ENCODE results near the gene UROC1. TPM values are rescaled to one million over a fixed set of nuclear protein-coding genes. Genes with fewer than 3 reads are reported as not detected.

UROC1 gene
- total RNA-seq, 4 donors from 2014 or later, result not detected

DNA sequence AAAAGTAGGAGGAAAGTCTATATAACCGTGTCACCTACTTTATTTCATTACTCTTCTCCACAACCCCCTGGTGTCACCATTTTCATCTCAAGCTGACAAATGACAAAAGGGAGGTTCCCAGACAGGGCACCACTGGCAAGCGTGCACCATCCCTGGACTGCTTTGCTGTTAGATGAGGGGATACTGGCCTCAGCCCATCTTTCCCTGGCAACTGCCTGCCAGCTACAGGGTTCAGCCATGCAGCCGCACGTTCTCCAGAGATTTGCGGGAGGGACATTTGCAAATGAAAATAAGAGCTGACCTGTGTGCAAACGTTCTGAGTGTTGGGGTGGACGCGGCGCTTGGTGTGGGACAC is 660 bp downstream of the UROC1 start:
- Histone ChIP-seq H3K4me3 (no peak overlapping the region), H3K4me1 (peaks cover 0 to 4% (median 0%) of the 10 kb centered on the region in 4 donors), H3K27me3 (no peaks in the 10 kb centered on the region), H3K36me3 (no peaks in the 10 kb centered on the region), H3K9me3 (no peaks in the 10 kb centered on the region), H3K27ac (no peak overlapping the region)
- DNase-seq (ENCODE audit: low spot score in 2 of 2), result no peak
- WGBS, 2 donors, result 74 to 84% methylated on average over 9 of the region's 9 CpGs
- TF ChIP-seq POLR2A (IDR thresholded peaks at IDR 0.05) (no peak), EP300 (IDR thresholded peaks at IDR 0.05) (no peak)
- TF ChIP-seq, protein P1, sequence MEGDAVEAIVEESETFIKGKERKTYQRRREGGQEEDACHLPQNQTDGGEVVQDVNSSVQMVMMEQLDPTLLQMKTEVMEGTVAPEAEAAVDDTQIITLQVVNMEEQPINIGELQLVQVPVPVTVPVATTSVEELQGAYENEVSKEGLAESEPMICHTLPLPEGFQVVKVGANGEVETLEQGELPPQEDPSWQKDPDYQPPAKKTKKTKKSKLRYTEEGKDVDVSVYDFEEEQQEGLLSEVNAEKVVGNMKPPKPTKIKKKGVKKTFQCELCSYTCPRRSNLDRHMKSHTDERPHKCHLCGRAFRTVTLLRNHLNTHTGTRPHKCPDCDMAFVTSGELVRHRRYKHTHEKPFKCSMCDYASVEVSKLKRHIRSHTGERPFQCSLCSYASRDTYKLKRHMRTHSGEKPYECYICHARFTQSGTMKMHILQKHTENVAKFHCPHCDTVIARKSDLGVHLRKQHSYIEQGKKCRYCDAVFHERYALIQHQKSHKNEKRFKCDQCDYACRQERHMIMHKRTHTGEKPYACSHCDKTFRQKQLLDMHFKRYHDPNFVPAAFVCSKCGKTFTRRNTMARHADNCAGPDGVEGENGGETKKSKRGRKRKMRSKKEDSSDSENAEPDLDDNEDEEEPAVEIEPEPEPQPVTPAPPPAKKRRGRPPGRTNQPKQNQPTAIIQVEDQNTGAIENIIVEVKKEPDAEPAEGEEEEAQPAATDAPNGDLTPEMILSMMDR (IDR thresholded peaks at IDR 0.05), result no peak

- WGBS, 2 donors, result 81 to 86% methylated on average over 2 to 3 of the region's 6 CpGs
- no peak for TF ChIP-seq EP300 (IDR thresholded peaks at IDR 0.05)
- TF ChIP-seq, protein P1 (IDR thresholded peaks at IDR 0.05), result no peak
- TF ChIP-seq POLR2A (IDR thresholded peaks at IDR 0.05), result no peak
- H3K9me3 ChIP-seq, result no peaks in the 10 kb centered on the region
- no peak overlapping the region for H3K27ac ChIP-seq
- no peak overlapping the region for H3K4me3 ChIP-seq
- H3K4me1 ChIP-seq, result peaks cover 0 to 5% (median 0%) of the 10 kb centered on the region in 4 donors
- no peak for DNase-seq (ENCODE audit: low spot score in 2 of 2)
- H3K27me3 ChIP-seq, result no peaks in the 10 kb centered on the region
- no peaks in the 10 kb centered on the region for H3K36me3 ChIP-seq
Observed at GRCh38 chr3:126516152-126516935, 1.2 kb downstream of the UROC1 start.

DNA sequence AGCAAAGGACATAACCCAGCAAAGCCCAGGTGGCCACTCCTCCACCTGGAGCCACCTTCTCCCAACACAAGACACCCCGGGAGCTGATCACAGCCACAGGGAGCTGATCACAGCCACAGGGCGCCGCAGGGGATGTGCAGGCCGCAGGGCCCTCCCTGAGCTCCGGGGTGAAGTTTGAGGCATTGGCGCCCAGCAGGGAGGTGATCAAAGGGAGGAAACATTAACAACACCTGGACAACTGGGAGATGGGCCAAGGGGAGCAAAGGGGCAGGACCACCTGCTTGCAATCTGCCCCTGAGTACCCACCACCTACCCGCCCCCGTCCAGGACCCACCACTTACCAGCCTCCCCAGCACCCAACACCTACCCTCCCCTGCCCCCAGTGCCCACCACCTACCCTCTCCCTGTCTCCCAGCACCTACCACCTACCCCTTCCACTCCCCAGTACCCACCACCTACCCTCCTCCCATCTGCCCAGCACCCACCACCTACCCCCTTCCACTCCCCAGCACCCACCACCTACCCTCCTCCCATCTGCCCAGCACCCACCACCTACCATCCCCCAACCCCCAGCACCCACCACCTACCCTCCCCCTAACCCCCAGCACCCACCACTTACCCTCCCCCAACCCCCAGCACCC is 2.4 kb downstream of the UROC1 start:
- WGBS, 2 donors, result 86 to 93% methylated on average over 2 to 7 of the region's 8 CpGs
- DNase-seq (ENCODE audit: low spot score in 2 of 2), result no peak

DNA sequence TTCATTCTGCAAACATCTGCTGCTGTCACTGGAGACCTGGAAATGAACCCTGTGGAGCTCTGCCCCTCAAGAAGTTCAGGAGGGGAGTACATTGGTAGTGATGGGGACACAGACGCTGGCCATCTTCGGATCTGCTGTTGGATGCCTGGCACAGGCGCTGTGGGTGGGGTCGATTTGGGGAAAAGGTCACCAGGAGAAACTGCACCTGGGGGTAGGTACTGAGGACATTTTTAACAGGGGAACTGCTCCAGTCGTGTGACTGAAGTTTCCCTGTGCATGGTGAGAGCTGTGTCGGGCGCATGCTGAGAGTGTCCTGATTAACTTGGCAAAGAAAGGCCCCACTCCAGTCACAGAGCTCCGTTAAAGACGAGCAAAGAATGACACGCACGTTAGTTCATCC is 3.4 kb downstream of the UROC1 start:
- no peaks in the 10 kb centered on the region for H3K27me3 ChIP-seq
- H3K27ac ChIP-seq, result no peak overlapping the region
- TF ChIP-seq EP300 (IDR thresholded peaks at IDR 0.05) (no peak), POLR2A (IDR thresholded peaks at IDR 0.05) (no peak)
- TF ChIP-seq, protein P1 (IDR thresholded peaks at IDR 0.05), result no peak
- WGBS, 2 donors, result 66 to 73% methylated on average over 11 of the region's 11 CpGs
- H3K9me3 ChIP-seq, result no peaks in the 10 kb centered on the region
- peaks cover 0 to 5% (median 0%) of the 10 kb centered on the region in 4 donors for H3K4me1 ChIP-seq
- no peak overlapping the region for H3K4me3 ChIP-seq
- H3K36me3 ChIP-seq, result no peaks in the 10 kb centered on the region
- no peak for DNase-seq (ENCODE audit: low spot score in 2 of 2)

More for the DNA sequence above, 2.4 kb downstream of the UROC1 start:
- TF ChIP-seq EP300 (IDR thresholded peaks at IDR 0.05), result no peak
- TF ChIP-seq, protein P1 (IDR thresholded peaks at IDR 0.05), result no peak
- TF ChIP-seq POLR2A (IDR thresholded peaks at IDR 0.05), result no peak
- Histone ChIP-seq H3K27ac (no peak overlapping the region), H3K4me1 (peaks cover 0 to 5% (median 0%) of the 10 kb centered on the region in 4 donors), H3K9me3 (no peaks in the 10 kb centered on the region), H3K36me3 (no peaks in the 10 kb centered on the region), H3K4me3 (no peak overlapping the region), H3K27me3 (no peaks in the 10 kb centered on the region)
